ENCODE measurements around the gene SPG7. TPM values are rescaled to one million over a fixed set of nuclear protein-coding genes. Genes with fewer than 3 reads are reported as not detected.

SPG7 gene
- total and polyA plus RNA-seq, 2 of the 4 experiments (the other 2 are of a cell fraction), result 94.6 to 96.8 TPM

DNA sequence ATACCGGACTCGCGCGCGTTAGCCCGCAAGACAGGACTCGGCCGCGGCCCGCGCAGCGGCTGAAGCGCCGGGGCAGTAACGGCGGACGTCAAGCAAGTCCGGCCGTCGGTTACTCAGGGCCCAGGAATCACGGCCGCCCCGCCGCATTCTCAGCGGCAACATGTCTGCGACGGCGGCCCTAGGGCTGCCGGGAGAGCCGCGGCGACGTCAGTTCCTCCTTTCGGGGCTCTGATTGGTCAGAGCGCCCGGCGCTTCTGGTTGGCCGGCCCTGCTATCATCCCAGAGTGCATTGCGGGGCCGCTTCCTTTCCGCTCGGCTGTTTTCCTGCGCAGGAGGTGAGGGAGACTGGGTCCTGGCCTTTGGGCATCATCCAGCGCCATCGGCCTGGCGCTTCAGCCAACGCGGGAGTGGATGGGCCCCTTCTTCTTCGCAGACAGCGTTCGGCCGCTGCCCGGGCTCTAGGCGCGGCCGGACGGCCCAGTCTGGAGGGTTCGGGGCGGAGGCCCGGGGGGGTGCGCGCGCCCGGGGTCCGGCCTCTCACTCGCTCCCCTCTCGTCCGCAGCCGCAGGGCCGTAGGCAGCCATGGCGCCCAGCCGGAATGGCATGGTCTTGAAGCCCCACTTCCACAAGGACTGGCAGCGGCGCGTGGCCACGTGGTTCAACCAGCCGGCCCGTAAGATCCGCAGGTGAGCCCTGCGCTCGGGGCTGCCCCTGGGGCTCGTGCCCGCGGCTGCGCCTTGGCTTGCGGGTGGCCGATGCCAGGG lies 52.4 kb downstream of the SPG7 start, which contains the start of gene RPL13:
TSS of gene RPL13 (plus strand) at position 305 of the 764 bp plus-strand sequence. CDS start at position 583, 278 bp downstream.
- CTCF ChIA-PET, result no interaction called here
- Histone ChIP-seq H2AK9ac (replicated peaks; ENCODE audit: low read depth, low read length, poor library complexity) (peak within 1 kb of the TSS; percentile 100), H3K18ac (ENCODE audit: low read depth, low read length) (peak within 1 kb of the TSS; percentile 10), H3K4me1 (ENCODE audit: control insufficient read depth, insufficient read depth, low read length) (peaks cover 16% of the 10 kb centered on the region), H3K9me1 (ENCODE audit: insufficient read depth, low read length) (peaks cover 9% of the 10 kb centered on the region), H3K27me3 (ENCODE audit: control insufficient read depth, insufficient read depth, low read length) (no peaks in the 10 kb centered on the region), H3K14ac (replicated peaks; ENCODE audit: low read depth, low read length) (peak within 1 kb of the TSS; percentile 100), H3K9ac (ENCODE audit: low read depth, low read length) (peak within 1 kb of the TSS; percentile 91), H4K91ac (ENCODE audit: insufficient read depth, low read depth, low read length) (peak within 1 kb of the TSS; percentile 98), H2BK20ac (ENCODE audit: low read depth, low read length) (peak within 1 kb of the TSS; percentile 42; the same call in 1 of the 2 replicates), H3K79me1 (ENCODE audit: low read depth in 1 of 2, low read length in 2 of 2) (peaks cover 30 to 60% of the 10 kb centered on the region in 2 experiments), H2AK5ac (ENCODE audit: low read depth, low read length) (peak within 1 kb of the TSS; percentile 98), H3K4ac (ENCODE audit: low read depth, low read length) (peak within 1 kb of the TSS; percentile 100), H3K27ac (ENCODE audit: insufficient read depth, low read length) (peak within 1 kb of the TSS; percentile 93), H3K36me3 (ENCODE audit: control insufficient read depth, insufficient read depth, low read length) (peaks cover 44% of the 10 kb centered on the region), H3K9me3 (ENCODE audit: control insufficient read depth, insufficient read depth, low read length) (no peaks in the 10 kb centered on the region), H3K4me2 (ENCODE audit: low read depth, low read length) (peak within 1 kb of the TSS; percentile 96), H3K23ac (ENCODE audit: low read depth, low read length) (peak within 1 kb of the TSS; percentile 100), H2BK120ac (ENCODE audit: low read depth, low read length) (peak within 1 kb of the TSS; percentile 66; the same call in 1 of the 2 replicates), H4K20me1 (ENCODE audit: insufficient read depth, low read length) (peaks cover 51% of the 10 kb centered on the region), H2BK5ac (ENCODE audit: low read depth, low read length, poor library complexity, severe bottlenecking) (peak within 1 kb of the TSS; percentile 95), H4K8ac (ENCODE audit: low read depth in 2 of 2, low read length in 2 of 2) (peak within 1 kb of the TSS; percentile 81 to 99), H3K56ac (ENCODE audit: extremely low read depth, insufficient read depth, low read length) (peak within 1 kb of the TSS; percentile 96), H2BK15ac (ENCODE audit: low read depth, low read length) (peak within 1 kb of the TSS; percentile 11; the same call in 1 of the 3 replicates), H3K4me3 (ENCODE audit: insufficient read depth, low read depth, low read length) (peak within 1 kb of the TSS; percentile 71), H2AFZ (replicated peaks; ENCODE audit: low read length, poor library complexity) (peak within 1 kb of the TSS; percentile 92), H4K5ac (ENCODE audit: low read depth, low read length) (peak within 1 kb of the TSS; percentile 84)
- peak; percentile 94 for DNase-seq
- POLR2A ChIA-PET (ENCODE audit: unreplicated experiment), result no interaction called here
- in situ Hi-C loops (cut with MboI; ENCODE audit: low sequenced_read_pairs) (no loop called here), intact Hi-C loops (cut with micrococcal nuclease) (loop anchor here (2.0 kb wide), 1 partner anchor 80 kb away; no protein-coding TSS in a partner anchor), dilution Hi-C loops (cut with HindIII; ENCODE audit: low sequenced_read_pairs, unreplicated experiment) (no loop called here)
- WGBS, 2 experiments (ENCODE audit: extremely low coverage in 2 of 2, insufficient read length in 1 of 2), result 0% methylated on average over 19 of the region's 87 CpGs; no CpG with 5 or more reads in 1 of the 2 experiments
- TF ChIP-seq BHLHE40 (IDR thresholded peaks at IDR 0.05; ENCODE audit: low read depth, low read length) (no peak), POLR2A (IDR thresholded peaks at IDR 0.05; ENCODE audit: low read depth, low read length) (peak; percentile 99), USF2 (IDR thresholded peaks at IDR 0.05; ENCODE audit: low read depth, low read length) (peak; percentile 7; the same call in 1 of the 2 replicates), NFE2L2 (IDR thresholded peaks at IDR 0.05; ENCODE audit: low read depth, low read length) (0 out of 2 replicates have a peak, but pooled peaks have one; percentile 20), MAZ (IDR thresholded peaks at IDR 0.05; ENCODE audit: borderline replicate concordance, low read depth, low read length) (0 out of 2 replicates have a peak, but pooled peaks have one; percentile 11), RFX5 (IDR thresholded peaks at IDR 0.05; ENCODE audit: low read depth, low read length) (0 out of 2 replicates have a peak, but pooled peaks have one; percentile 17), FOS (IDR thresholded peaks at IDR 0.05; ENCODE audit: low read depth, low read length) (peak; percentile 40; the same call in 1 of the 2 replicates), MXI1 (IDR thresholded peaks at IDR 0.05; ENCODE audit: borderline replicate concordance, low read depth, low read length) (peak; percentile 26; the same call in 1 of the 2 replicates)
- TF ChIP-seq, protein P1, sequence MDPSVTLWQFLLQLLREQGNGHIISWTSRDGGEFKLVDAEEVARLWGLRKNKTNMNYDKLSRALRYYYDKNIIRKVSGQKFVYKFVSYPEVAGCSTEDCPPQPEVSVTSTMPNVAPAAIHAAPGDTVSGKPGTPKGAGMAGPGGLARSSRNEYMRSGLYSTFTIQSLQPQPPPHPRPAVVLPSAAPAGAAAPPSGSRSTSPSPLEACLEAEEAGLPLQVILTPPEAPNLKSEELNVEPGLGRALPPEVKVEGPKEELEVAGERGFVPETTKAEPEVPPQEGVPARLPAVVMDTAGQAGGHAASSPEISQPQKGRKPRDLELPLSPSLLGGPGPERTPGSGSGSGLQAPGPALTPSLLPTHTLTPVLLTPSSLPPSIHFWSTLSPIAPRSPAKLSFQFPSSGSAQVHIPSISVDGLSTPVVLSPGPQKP (IDR thresholded peaks at IDR 0.05; ENCODE audit: borderline replicate concordance, low read depth, low read length), result no peak
- peak; percentile 86 for ATAC-seq (ENCODE audit: low read depth)
- no TSS peak for BruUV-seq (replicated peaks)

Measured in IMR-90 (cell line).